Suprapubic skin (tissue), 4 donors: ENCODE measurements around the gene ALPL.

Experiments
- CTCF ChIP-seq, 2 donors: fragments of 200-600 bp in 1 of 2; fragments of 450-650 bp in 1 of 2; sonication (generic) in 1 of 2; IDR thresholded peaks; one replicate each; pipeline ENCODE4 v1.5.1; 2016 to 2019; ENCODE audit warnings: antibody characterized with exemption in 2 of 2, mild to moderate bottlenecking in 1 of 2, moderate library complexity in 1 of 2
- EP300 ChIP-seq: sonication (generic); formaldehyde crosslinking; IDR thresholded peaks from one replicate; pipeline ENCODE4 v1.6.1; 2017; ENCODE audit warnings: antibody characterized with exemption
- POLR2A ChIP-seq, 2 donors: fragments of 450-650 bp; IDR thresholded peaks; one replicate each; pipeline ENCODE4 v1.6.1; 2017; ENCODE audit warnings: antibody characterized with exemption in 2 of 2, mild to moderate bottlenecking in 2 of 2, moderate library complexity in 2 of 2
- POLR2AphosphoS5 ChIP-seq, 3 donors: sonication (generic); formaldehyde crosslinking; IDR thresholded peaks; one replicate each; pipeline ENCODE4 v1.6.1; 2017; ENCODE audit warnings: antibody characterized with exemption in 3 of 3

GRCh38 chr1:21491488-21492355 is 17.5 kb upstream of the ALPL start:
- TF ChIP-seq CTCF (IDR thresholded peaks at IDR 0.05) (no peak), POLR2A (IDR thresholded peaks at IDR 0.05) (no peak), POLR2AphosphoS5 (IDR thresholded peaks at IDR 0.05) (no peak), EP300 (no peak)
